OCI-LY7 (cell line): ENCODE data around the gene MMP26. TPM values are rescaled to one million over a fixed set of nuclear protein-coding genes. Genes with fewer than 3 reads are reported as not detected.

ENCODE experiments used
- BruUV-seq: library from RNA; stranded (reverse); fragments of 400-500 nt; replicated peaks from 2 replicates; lab custom pipeline; 2021; lab: Mats Ljungman, UMichigan
- CTCF ChIA-PET: fragments of 300-600 bp; sonication (Branson Sonifier 250); formaldehyde crosslinking; loops from one replicate; lab custom pipeline; 2022; ENCODE audit warnings: antibody characterized with exemption; ENCODE audit not compliant: unreplicated experiment; lab: Charles Lee
- POLR2A ChIA-PET: fragments of 300-600 bp; sonication (Branson Sonifier 250); formaldehyde crosslinking; loops from one replicate; lab custom pipeline; 2022; ENCODE audit warnings: antibody characterized with exemption; lab: Charles Lee
- DNase-seq: peaks from one replicate; pipeline ENCODE4 v3.0.0-alpha.2; 2015; ENCODE audit warnings: low spot score
- H2AFZ ChIP-seq: fragments of 200-600 bp; sonication (generic), shearing (Covaris generic); 2 replicates; pipeline ENCODE4 v1.6.1; 2014; ENCODE audit warnings: mild to moderate bottlenecking, antibody characterized with exemption, low read length, moderate library complexity
- H3K27ac ChIP-seq: fragments of 200-600 bp; sonication (generic); 2 replicates; pipeline ENCODE4 v1.5.1; 2014; ENCODE audit warnings: mixed run types, low read depth, mild to moderate bottlenecking, moderate library complexity, low read length, inconsistent platforms; ENCODE audit not compliant: poor library complexity, severe bottlenecking
- H3K36me3 ChIP-seq: fragments of 200-600 bp; sonication (generic); 2 replicates; pipeline ENCODE4 v1.6.1; 2014; ENCODE audit warnings: mild to moderate bottlenecking, antibody characterized with exemption, low read length, moderate library complexity, mixed read lengths; ENCODE audit not compliant: insufficient read depth
- H3K4me1 ChIP-seq: fragments of 200-600 bp; sonication (generic); 2 replicates; pipeline ENCODE4 v1.5.1; 2014; ENCODE audit warnings: mild to moderate bottlenecking, low read length; ENCODE audit not compliant: insufficient read depth, poor library complexity, severe bottlenecking
- H3K4me2 ChIP-seq: fragments of 200-600 bp; sonication (generic); 2 replicates; pipeline ENCODE4 v1.6.1; 2014; ENCODE audit warnings: mild to moderate bottlenecking, low read length
- H3K4me3 ChIP-seq: fragments of 200-600 bp; sonication (generic); 2 replicates; pipeline ENCODE4 v1.5.1; 2014; ENCODE audit warnings: mild to moderate bottlenecking, low read depth, low read length; ENCODE audit not compliant: poor library complexity, severe bottlenecking
- H3K79me2 ChIP-seq: fragments of 200-600 bp; sonication (generic); 2 replicates; pipeline ENCODE4 v1.6.1; 2016; ENCODE audit warnings: low read depth, mild to moderate bottlenecking, low read length, moderate library complexity, mixed read lengths; ENCODE audit not compliant: insufficient read depth
- H3K9me2 ChIP-seq: fragments of 200-600 bp; sonication (generic); 2 replicates; pipeline ENCODE4 v1.6.1; 2016; ENCODE audit warnings: mild to moderate bottlenecking, low read length, mixed read lengths; ENCODE audit not compliant: insufficient read depth
- H3K9me3 ChIP-seq: fragments of 200-600 bp; sonication (generic); 2 replicates; pipeline ENCODE4 v1.6.1; 2014; ENCODE audit warnings: mild to moderate bottlenecking, mixed run types, low read length, mixed read lengths
- H4K20me1 ChIP-seq: fragments of 200-600 bp; sonication (generic); 2 replicates; pipeline ENCODE4 v1.6.1; 2014; ENCODE audit warnings: mild to moderate bottlenecking, antibody characterized with exemption, low read length, moderate library complexity, mixed read lengths; ENCODE audit not compliant: insufficient read depth
- EZH2phosphoT487 ChIP-seq: fragments of 200-600 bp; sonication (generic); IDR thresholded peaks from 2 replicates; pipeline ENCODE4 v1.6.1; 2018; ENCODE audit warnings: low read depth, borderline replicate concordance, mild to moderate bottlenecking, mixed run types, antibody characterized with exemption, low read length, moderate library complexity, mixed read lengths
- intact Hi-C: fragments of 100-400 bp; cut with micrococcal nuclease; formaldehyde crosslinking; loops from one replicate; pipeline ENCODE4 v1.10.0; 2022; ENCODE audit not compliant: unreplicated experiment
- total RNA-seq, 2 experiments: library from RNA; depleted of rRNA in 1 of 2; stranded (reverse); fragments of >200 nt in 1 of 2; shearing (Covaris generic) in 1 of 2; gene quantifications; 2 replicates each; pipeline ENCODE4 v1.2.3, GENCODE V29; 2014 to 2022
- TF ChIP-seq, protein P1 (sequence below): fragments of 200-600 bp; sonication (generic); conservative IDR thresholded peaks from 2 replicates; pipeline ENCODE4 v1.5.1; 2014; ENCODE audit warnings: mild to moderate bottlenecking, antibody characterized with exemption, low read length, moderate library complexity, mixed read lengths

MMP26 gene
- total RNA-seq, 2 experiments from 2014 or later: not detected

DNA sequence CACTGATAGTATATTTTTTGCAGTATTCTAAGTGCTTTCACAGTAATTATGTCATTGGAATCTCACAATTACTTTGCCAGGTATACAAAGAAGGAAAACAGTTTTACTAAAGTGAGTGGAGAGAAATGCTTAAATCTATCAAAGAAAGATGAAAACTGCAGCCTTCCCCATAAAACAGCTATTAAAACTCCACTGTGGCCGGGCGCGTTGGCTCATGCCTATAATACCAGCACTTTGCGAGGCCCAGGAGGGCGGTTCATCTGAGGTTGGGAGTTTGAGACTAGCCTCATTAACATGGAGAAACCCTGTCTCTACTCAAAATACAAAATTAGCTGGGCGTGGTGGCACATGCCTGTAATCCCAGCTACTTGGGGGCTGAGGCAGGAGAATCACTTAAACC, 41.7 kb upstream of the MMP26 start:
- intact Hi-C loops: no loop called here
- no peak overlapping the region for H3K27ac ChIP-seq
- DNase-seq: no peak
- no peaks in the 10 kb centered on the region for H3K4me1 ChIP-seq
- H3K4me3 ChIP-seq: no peak overlapping the region
- H2AFZ ChIP-seq: no peak overlapping the region
- TF ChIP-seq EZH2phosphoT487: no peak
- TF ChIP-seq, protein P1, sequence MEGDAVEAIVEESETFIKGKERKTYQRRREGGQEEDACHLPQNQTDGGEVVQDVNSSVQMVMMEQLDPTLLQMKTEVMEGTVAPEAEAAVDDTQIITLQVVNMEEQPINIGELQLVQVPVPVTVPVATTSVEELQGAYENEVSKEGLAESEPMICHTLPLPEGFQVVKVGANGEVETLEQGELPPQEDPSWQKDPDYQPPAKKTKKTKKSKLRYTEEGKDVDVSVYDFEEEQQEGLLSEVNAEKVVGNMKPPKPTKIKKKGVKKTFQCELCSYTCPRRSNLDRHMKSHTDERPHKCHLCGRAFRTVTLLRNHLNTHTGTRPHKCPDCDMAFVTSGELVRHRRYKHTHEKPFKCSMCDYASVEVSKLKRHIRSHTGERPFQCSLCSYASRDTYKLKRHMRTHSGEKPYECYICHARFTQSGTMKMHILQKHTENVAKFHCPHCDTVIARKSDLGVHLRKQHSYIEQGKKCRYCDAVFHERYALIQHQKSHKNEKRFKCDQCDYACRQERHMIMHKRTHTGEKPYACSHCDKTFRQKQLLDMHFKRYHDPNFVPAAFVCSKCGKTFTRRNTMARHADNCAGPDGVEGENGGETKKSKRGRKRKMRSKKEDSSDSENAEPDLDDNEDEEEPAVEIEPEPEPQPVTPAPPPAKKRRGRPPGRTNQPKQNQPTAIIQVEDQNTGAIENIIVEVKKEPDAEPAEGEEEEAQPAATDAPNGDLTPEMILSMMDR: no peak
- no peaks in the 10 kb centered on the region for H3K36me3 ChIP-seq
- no peak overlapping the region for H3K4me2 ChIP-seq
- ChIA-PET POLR2A (no interaction called here), CTCF (no interaction called here)
- H3K9me2 ChIP-seq: no peaks in the 10 kb centered on the region
- H3K79me2 ChIP-seq: no peaks in the 10 kb centered on the region
- BruUV-seq: no TSS peak
- H4K20me1 ChIP-seq: no peaks in the 10 kb centered on the region
- no peaks in the 10 kb centered on the region for H3K9me3 ChIP-seq

DNA sequence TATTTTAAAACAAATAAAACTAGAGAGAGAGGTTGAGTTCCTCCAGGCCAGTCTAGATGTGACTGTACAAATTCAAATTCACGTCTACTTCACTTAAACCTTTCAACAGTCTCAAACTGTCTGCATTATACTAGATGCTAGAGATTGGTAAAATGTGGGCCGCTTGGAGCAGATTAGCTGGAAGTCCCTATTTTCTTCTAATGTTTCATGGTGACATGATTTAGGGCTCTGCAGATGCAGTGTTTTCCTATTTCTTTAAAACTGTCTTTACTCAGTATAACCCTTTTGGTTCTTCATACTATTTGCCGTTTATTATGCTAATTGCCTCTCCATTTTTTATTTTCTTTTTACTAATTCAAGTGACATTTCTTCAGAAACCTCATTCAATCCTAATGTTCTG, 40.4 kb upstream of the MMP26 start:
- intact Hi-C loops: no loop called here
- Histone ChIP-seq H3K36me3 (no peaks in the 10 kb centered on the region), H4K20me1 (no peaks in the 10 kb centered on the region), H3K4me3 (no peak overlapping the region), H2AFZ (no peak overlapping the region), H3K4me1 (no peaks in the 10 kb centered on the region), H3K9me2 (no peaks in the 10 kb centered on the region), H3K9me3 (no peaks in the 10 kb centered on the region), H3K79me2 (no peaks in the 10 kb centered on the region), H3K4me2 (no peak overlapping the region), H3K27ac (no peak overlapping the region)
- no TSS peak for BruUV-seq
- ChIA-PET POLR2A (no interaction called here), CTCF (no interaction called here)
- no peak for TF ChIP-seq EZH2phosphoT487
- TF ChIP-seq, protein P1: no peak
- DNase-seq: no peak

DNA sequence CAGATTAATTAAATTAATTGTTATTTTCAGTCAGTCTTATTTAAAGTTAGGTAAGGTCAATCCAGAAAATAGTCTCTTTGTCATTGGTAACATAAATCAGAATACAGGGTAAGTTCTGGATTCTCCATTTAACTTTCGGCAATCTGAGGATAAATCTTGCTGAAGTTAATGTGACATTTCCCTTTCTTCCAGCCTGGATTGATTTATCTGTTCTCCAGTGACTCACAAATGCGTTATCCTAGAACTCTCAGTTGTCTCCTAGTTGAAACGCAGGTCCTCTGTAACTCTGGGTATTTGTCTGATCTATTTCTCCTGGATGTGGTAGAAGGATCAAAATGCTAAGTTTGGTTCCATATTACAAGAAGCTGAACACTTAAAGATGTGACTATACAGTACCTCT, 39.8 kb upstream of the MMP26 start:
- CTCF ChIA-PET: no interaction called here
- Histone ChIP-seq H4K20me1 (no peaks in the 10 kb centered on the region), H3K79me2 (no peaks in the 10 kb centered on the region), H3K9me2 (no peaks in the 10 kb centered on the region), H3K4me1 (no peaks in the 10 kb centered on the region), H2AFZ (no peak overlapping the region), H3K27ac (no peak overlapping the region), H3K36me3 (no peaks in the 10 kb centered on the region), H3K4me2 (no peak overlapping the region), H3K4me3 (no peak overlapping the region), H3K9me3 (no peaks in the 10 kb centered on the region)
- intact Hi-C loops: no loop called here
- POLR2A ChIA-PET: interaction anchor here (0.6 kb wide), 1 partner anchor 574 kb away, joined by 5 read pairs; no protein-coding TSS in a partner anchor
- no TSS peak for BruUV-seq
- TF ChIP-seq, protein P1: no peak
- no peak for TF ChIP-seq EZH2phosphoT487
- no peak for DNase-seq
